ENCODE results near the gene PRKCE. TPM values are rescaled to one million over a fixed set of nuclear protein-coding genes. Genes with fewer than 3 reads are reported as not detected.

PRKCE gene
- total RNA-seq, 2 donors from 2014 or later = 6.3 to 30.1 TPM

DNA sequence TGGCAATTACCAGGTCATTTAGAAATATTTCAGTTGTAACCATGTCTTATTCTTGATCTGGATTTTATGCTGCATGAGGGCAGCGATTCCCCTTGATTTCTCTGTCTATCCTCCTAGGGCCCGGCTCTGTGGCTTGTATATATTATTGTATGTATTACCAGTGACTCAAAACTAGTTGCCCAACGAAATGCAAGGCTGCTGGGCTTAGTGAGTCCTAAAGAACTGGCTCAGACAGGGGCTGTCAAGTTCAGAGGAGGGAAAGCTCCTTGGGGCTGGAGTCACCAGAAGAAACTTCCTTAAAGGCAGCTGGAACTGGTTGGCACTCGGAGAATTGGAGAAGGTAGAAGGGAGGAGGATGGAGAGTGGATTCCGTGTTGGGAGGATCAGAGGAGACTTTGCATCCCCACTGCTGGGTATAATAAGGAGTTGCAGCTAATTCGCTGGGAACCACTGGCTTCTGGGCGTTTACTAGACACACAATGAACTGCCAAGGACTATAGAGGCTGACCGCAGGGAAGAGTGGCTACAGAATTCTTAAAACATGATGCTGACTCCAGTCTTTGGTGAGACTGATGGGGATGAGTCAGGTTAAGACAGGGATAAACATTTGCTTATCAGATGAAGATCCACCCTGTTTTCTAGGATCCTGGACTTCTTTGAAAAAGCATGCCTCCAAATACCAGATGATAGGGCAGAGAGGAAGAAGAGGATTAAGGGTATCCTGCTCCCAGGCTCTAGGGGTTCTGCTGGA is 104.3 kb downstream of the PRKCE start:
- DNase-seq (ENCODE audit: low spot score) (no peak), ATAC-seq (no peak)
- no peaks in the 10 kb centered on the region for H3K36me3 Mint-ChIP-seq
- no peaks in the 10 kb centered on the region for H3K9me3 Mint-ChIP-seq
- no peaks in the 10 kb centered on the region for H3K27me3 Mint-ChIP-seq
- no peak overlapping the region for H3K27ac Mint-ChIP-seq
- no peak overlapping the region for H3K4me3 Mint-ChIP-seq
- H3K4me1 Mint-ChIP-seq (ENCODE audit: low read depth in 2 of 2) = peaks cover 2 to 9% of the 10 kb centered on the region in 2 donors

DNA sequence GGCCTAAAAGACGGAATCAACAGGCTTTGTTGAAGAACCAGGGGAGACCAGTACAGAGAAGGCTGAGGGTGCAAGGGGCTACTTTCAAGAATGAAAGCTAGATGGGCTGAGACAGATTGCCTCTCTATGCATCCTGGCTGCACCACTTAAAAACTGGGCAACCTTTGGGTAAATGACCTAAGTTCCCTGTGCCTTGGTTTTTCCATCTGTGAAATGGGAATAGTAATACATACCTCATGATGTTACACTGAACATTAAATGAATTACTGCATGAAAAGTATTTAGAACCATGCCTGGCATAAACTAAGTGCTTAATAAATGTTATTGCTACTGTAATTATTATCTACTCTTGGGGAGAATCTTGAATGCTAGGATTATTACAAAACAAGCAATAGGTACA is 106.5 kb downstream of the PRKCE start:
- ATAC-seq = no peak
- Mint-ChIP-seq H3K27me3 (no peaks in the 10 kb centered on the region), H3K4me1 (ENCODE audit: low read depth in 2 of 2) (peaks cover 0 to 11% of the 10 kb centered on the region in 2 donors), H3K36me3 (no peaks in the 10 kb centered on the region), H3K9me3 (no peaks in the 10 kb centered on the region), H3K27ac (no peak overlapping the region), H3K4me3 (no peak overlapping the region)
- DNase-seq (ENCODE audit: low spot score) = no peak

DNA sequence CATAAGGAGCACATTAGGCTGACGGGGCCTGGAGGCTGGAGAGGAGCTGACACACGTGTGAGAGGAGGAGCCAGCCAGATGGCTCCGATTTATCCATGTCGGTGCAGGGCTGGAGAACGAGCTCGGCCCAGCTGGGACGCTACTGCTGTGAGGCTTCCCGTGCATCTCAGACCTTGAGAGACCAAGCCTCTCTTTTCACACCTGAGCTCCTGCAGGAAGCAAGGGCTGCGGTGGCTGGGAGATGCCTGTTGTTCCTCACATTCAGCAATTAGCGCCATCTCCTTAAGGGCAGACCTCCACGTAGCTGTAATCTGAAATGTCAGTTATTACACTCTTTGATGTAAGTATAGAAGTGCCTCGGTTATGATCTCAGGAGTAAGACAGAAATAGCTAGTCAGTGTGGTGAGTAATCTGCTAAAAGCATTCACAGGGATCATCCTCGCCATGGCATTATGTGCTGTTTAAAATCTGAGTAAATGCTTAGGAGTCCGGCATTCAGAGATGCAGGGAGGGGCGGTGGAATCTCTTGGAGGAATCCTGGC is 107.9 kb downstream of the PRKCE start:
- no peak overlapping the region for H3K4me3 Mint-ChIP-seq
- no peaks in the 10 kb centered on the region for H3K36me3 Mint-ChIP-seq
- no peak for DNase-seq (ENCODE audit: low spot score)
- H3K9me3 Mint-ChIP-seq = no peaks in the 10 kb centered on the region
- peaks cover 0 to 11% of the 10 kb centered on the region in 2 donors for H3K4me1 Mint-ChIP-seq (ENCODE audit: low read depth in 2 of 2)
- no peak overlapping the region for H3K27ac Mint-ChIP-seq
- H3K27me3 Mint-ChIP-seq = no peaks in the 10 kb centered on the region
- no peak for ATAC-seq

DNA sequence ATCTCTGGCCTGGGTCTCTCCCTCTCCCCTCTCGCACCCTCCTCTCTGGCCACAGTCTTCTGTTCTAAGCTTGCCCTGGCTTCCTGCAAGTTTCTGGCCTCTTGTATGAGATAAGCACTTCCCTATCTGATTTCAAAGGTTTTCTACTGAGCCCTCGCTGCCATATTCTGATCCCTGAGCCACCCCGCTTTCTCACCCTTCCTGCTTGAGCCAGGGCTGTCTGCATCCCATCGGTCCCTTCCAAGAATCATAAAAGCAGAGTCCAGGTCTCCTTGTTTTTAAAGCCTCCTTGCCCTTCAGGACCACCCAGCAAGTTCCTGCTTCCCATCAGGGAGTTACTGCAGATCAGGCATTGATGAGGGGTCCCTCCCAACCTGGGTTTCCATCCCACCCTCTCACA is 110.2 kb downstream of the PRKCE start:
- ATAC-seq = no peak
- H3K27me3 Mint-ChIP-seq = no peaks in the 10 kb centered on the region
- no peaks in the 10 kb centered on the region for H3K9me3 Mint-ChIP-seq
- no peak overlapping the region for H3K4me3 Mint-ChIP-seq
- H3K36me3 Mint-ChIP-seq = no peaks in the 10 kb centered on the region
- DNase-seq (ENCODE audit: low spot score) = no peak
- peaks cover 0 to 11% of the 10 kb centered on the region in 2 donors for H3K4me1 Mint-ChIP-seq (ENCODE audit: low read depth in 2 of 2)
- H3K27ac Mint-ChIP-seq = no peak overlapping the region

DNA sequence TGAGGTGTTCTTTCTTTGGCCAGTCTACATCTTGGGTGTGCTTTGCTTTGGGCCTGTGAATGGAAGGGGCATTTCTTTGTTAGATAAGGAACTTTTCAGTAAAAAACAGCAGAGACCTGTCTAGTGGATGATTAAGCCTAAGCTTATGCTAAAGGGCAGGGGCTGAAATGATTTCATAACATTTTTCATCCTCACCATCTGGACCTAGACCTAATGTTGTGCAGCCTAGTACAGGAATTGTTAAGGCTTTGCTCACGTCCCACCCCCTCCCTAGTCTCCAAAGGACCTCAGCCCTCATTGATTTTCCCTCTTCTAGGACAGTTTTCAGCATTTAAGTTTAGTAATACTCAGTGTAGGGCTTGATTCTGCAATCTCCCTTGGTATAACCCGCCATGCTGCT is 111.8 kb downstream of the PRKCE start:
- Mint-ChIP-seq H3K4me3 (no peak overlapping the region), H3K4me1 (ENCODE audit: low read depth in 2 of 2) (peaks cover 0 to 11% of the 10 kb centered on the region in 2 donors), H3K27me3 (no peaks in the 10 kb centered on the region), H3K36me3 (no peaks in the 10 kb centered on the region), H3K9me3 (no peaks in the 10 kb centered on the region), H3K27ac (no peak overlapping the region)
- no peak for ATAC-seq
- DNase-seq (ENCODE audit: low spot score) = no peak

DNA sequence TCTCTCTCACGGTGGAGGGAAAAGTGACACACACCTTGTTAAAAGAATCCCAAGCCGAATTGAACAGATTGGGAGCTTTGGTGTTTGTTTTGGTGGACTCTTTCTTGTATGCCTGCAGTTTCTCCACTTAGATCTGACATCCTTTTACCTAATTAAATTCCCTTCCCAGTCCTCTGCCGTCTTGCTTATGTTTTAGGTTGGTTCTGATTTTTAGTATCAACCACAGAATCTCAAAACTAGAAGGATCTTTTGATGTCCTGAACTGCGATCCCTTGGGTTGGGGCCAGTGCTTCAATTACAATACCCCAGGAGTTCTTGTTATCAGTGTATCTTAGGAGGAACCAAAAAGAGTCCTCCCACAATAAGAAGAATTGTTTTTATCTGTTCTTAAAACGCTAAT is 112.3 kb downstream of the PRKCE start:
- Mint-ChIP-seq H3K4me3 (no peak overlapping the region), H3K4me1 (ENCODE audit: low read depth in 2 of 2) (peaks cover 0 to 11% of the 10 kb centered on the region in 2 donors), H3K27me3 (no peaks in the 10 kb centered on the region), H3K9me3 (no peaks in the 10 kb centered on the region), H3K27ac (no peak overlapping the region), H3K36me3 (no peaks in the 10 kb centered on the region)
- DNase-seq (ENCODE audit: low spot score) (no peak), ATAC-seq (no peak)

DNA sequence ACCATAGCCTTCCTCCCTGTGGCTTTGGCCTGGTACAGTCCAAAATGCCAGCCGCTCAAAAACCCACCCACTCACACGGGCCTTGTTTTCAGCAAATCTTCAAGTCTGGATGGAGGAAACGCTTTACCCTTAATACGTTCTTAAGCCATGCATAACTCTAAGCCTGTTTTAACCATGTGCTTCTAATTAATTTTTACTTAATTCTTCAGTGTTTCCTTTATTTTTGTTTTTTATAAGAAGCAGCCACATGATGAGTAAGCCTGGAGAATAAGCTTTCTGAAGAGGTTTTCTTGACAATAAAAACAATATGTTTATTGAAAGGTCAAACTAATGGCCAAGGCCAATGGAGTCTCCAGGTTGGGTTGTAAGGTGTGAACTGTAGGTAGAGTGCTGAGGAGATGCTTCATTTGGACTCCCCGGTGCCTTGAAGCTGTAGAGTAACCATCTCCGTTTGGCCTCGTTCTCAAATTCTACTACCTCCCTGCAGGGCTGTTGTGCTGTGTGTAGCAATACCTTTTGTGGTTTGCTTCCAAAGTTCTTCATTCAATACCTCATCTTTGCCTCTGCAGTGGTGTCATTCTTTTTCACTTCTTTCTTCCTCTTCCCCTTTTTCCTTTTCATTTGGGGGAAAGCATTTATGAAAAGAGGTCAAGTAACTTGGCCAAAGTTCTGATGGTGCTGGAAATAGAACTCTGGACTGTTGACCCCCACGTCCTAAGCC is 113.7 kb downstream of the PRKCE start:
- H3K4me3 Mint-ChIP-seq = no peak overlapping the region
- H3K27me3 Mint-ChIP-seq = peaks cover 0 to 4% of the 10 kb centered on the region in 2 donors
- no peaks in the 10 kb centered on the region for H3K9me3 Mint-ChIP-seq
- ATAC-seq = no peak
- no peak for DNase-seq (ENCODE audit: low spot score)
- no peak overlapping the region for H3K27ac Mint-ChIP-seq
- H3K4me1 Mint-ChIP-seq (ENCODE audit: low read depth in 2 of 2) = peaks cover 3 to 7% of the 10 kb centered on the region in 2 donors
- no peaks in the 10 kb centered on the region for H3K36me3 Mint-ChIP-seq

DNA sequence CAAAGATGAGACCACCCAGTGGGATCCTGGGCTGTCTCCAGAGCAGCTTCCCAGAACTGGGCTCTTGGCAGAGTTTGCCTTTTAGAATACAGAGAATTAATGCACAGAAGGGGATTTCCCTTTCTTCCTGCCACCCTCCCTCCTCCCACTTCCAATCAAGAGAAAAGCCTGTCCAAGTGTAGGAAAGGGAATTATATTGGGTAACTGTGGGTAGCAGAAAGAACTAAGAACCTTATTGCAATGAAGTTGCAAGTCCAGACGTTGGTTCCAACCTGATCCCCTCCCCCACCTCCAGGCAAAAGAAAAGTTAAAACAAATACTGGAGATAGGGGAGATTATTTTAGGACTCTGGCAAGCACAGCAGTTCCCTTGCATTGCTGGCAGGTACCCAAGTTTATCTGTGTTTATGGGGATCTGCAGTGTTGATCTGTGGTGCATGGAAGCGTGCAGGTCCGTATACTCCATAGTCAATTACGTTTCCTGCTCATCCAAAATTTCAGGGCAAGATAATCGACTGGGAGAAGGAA is 114.3 kb downstream of the PRKCE start:
- H3K9me3 Mint-ChIP-seq = no peaks in the 10 kb centered on the region
- ATAC-seq (no peak), DNase-seq (ENCODE audit: low spot score) (no peak)
- H3K27me3 Mint-ChIP-seq = peaks cover 0 to 5% of the 10 kb centered on the region in 2 donors
- H3K4me3 Mint-ChIP-seq = no peak overlapping the region
- peaks cover 4 to 7% of the 10 kb centered on the region in 2 donors for H3K4me1 Mint-ChIP-seq (ENCODE audit: low read depth in 2 of 2)
- no peak overlapping the region for H3K27ac Mint-ChIP-seq
- H3K36me3 Mint-ChIP-seq = no peaks in the 10 kb centered on the region

DNA sequence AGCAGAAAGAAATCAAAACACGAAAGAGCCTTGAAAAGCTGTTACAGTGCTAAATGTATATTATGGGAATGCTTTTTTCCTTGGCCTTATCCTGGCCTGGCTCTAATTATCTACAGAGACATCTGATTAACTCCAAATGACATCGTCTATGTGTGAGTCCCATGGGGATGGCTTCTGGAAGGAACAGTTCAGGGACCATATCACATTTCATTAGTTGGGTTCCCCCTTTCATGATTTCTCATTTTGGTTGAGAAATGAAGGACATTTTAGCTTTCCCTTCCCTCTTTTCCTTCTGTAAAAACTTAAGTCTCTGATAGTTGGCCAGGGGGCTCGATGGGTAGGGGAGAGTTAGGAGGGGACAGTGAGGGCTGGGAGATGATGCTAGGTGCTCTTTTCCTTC is 116.7 kb downstream of the PRKCE start:
- Mint-ChIP-seq H3K4me3 (no peak overlapping the region), H3K27ac (no peak overlapping the region), H3K27me3 (peaks cover 0 to 5% of the 10 kb centered on the region in 2 donors), H3K36me3 (no peaks in the 10 kb centered on the region), H3K9me3 (no peaks in the 10 kb centered on the region), H3K4me1 (ENCODE audit: low read depth in 2 of 2) (peaks cover 0 to 4% of the 10 kb centered on the region in 2 donors)
- ATAC-seq (no peak), DNase-seq (ENCODE audit: low spot score) (no peak)

DNA sequence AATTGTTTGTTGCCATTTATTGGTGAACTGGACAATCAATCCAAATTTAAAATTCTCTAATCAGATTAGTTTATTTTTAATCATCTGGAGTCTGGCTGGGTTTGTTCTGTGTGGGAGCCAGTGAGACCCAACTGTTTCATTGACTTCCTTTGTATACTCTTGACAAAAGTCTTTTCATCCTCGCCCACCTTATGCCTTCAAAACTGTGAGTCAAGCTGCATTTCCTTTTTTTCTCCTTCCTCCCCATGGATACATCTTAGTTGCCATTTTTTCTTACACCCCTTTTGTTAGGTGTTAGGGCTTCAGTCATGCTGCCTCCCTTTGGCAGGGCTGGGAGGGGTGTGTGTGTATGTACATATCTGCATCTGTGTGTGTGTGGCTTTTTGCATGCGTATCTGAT is 117.6 kb downstream of the PRKCE start:
- Mint-ChIP-seq H3K36me3 (no peaks in the 10 kb centered on the region), H3K4me1 (ENCODE audit: low read depth in 2 of 2) (peaks cover 0 to 4% of the 10 kb centered on the region in 2 donors), H3K27me3 (peaks cover 0 to 5% of the 10 kb centered on the region in 2 donors), H3K27ac (no peak overlapping the region), H3K9me3 (no peaks in the 10 kb centered on the region), H3K4me3 (no peak overlapping the region)
- DNase-seq (ENCODE audit: low spot score) = no peak
- no peak for ATAC-seq

DNA sequence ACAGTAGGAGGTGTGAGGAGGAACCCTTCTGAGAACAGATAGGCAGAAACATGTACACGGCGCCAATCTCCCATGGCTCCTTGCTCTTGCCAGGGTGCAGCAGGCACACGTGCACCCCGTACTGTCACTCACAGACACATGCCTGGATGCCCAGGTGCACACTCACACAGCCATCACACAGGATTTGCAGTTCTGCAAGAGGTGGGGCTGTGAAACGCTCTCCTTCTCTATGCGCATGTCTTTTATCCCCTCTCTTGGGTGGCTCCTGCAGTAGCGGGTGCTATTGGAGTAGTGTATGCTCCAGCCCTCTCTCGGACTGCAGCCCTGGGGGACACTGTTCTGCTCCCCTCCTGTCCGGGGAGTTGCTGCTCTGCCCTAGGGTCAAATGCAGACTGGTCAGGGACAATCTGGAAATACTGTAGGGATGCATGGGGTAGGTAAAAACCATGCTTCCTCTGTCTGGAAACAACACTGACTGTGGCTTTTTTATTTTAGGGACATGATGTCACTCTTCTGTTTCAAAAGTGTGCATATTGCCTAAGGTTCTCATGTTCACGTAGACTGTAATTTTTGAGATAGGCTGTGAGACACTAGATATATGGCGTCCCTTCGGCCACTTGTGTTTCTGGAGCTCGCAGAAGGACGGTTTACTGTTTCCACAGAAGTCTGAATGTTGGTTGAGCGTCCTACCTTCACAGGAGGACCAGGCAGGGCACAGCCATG is 118.5 kb downstream of the PRKCE start:
- ATAC-seq (no peak), DNase-seq (ENCODE audit: low spot score) (no peak)
- no peak overlapping the region for H3K4me3 Mint-ChIP-seq
- no peak overlapping the region for H3K27ac Mint-ChIP-seq
- no peaks in the 10 kb centered on the region for H3K36me3 Mint-ChIP-seq
- peaks cover 0 to 5% of the 10 kb centered on the region in 2 donors for H3K27me3 Mint-ChIP-seq
- H3K4me1 Mint-ChIP-seq (ENCODE audit: low read depth in 2 of 2) = peaks cover 0 to 4% of the 10 kb centered on the region in 2 donors
- H3K9me3 Mint-ChIP-seq = no peaks in the 10 kb centered on the region

DNA sequence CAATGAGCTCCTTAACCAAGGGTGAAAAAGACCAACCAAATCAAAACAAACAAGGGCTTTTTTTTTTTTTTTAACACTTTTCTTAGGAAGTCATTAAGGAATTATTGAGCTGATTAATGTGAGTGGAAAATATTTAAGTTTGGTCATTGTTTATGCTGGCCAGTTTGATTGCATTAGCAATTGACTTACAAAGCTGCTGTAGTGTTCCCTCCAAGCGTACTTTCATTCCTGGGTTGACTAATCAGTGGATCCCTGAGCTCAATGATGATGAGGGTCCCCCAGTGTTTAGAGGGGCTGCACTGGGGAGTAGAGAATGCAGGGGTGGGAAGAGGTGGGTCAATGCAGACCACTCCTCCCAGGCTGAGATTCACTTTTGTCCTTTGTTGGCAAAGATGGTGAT is 119.3 kb downstream of the PRKCE start:
- Mint-ChIP-seq H3K4me1 (ENCODE audit: low read depth in 2 of 2) (peaks cover 0 to 4% of the 10 kb centered on the region in 2 donors), H3K36me3 (no peaks in the 10 kb centered on the region), H3K27me3 (peaks cover 0 to 5% of the 10 kb centered on the region in 2 donors), H3K4me3 (no peak overlapping the region), H3K9me3 (no peaks in the 10 kb centered on the region), H3K27ac (no peak overlapping the region)
- ATAC-seq = no peak
- DNase-seq (ENCODE audit: low spot score) = no peak

DNA sequence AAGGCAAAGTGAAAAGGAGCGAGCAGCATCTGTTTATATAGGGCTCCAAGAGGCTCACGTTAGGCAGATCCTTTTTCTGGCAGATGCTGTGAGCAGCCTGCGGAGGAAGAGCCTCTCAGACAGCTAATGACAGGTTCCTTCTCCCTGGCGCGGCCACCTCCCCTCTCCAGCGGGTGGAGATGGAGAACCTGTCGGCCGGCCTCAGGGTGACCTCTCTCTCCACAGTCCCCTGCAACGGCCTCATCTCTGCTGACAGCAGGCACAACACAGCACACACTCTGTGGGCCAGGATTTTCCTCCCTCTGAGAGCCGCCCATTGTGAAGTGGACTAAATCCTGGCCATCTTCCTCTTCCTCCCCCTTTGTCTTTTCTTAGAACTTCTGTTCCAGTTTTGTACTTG is 119.8 kb downstream of the PRKCE start:
- Mint-ChIP-seq H3K36me3 (no peaks in the 10 kb centered on the region), H3K27ac (no peak overlapping the region), H3K27me3 (peaks cover 0 to 5% of the 10 kb centered on the region in 2 donors), H3K4me1 (ENCODE audit: low read depth in 2 of 2) (peaks cover 0 to 4% of the 10 kb centered on the region in 2 donors), H3K4me3 (no peak overlapping the region), H3K9me3 (no peaks in the 10 kb centered on the region)
- DNase-seq (ENCODE audit: low spot score) = no peak
- no peak for ATAC-seq
